Loucy (cell line): ENCODE measurements around the gene DGCR8.

Experiments used
- H2AFZ ChIP-seq: fragments of 200-600 bp; sonication (generic); 2 replicates; pipeline ENCODE4 v1.6.0; 2016; ENCODE audit warnings: antibody characterized with exemption, mild to moderate bottlenecking, low read length, moderate library complexity
- H3F3A ChIP-seq: fragments of 200-600 bp; 2 replicates; pipeline ENCODE4 v1.6.0; 2016; ENCODE audit warnings: antibody characterized with exemption, low read depth, mild to moderate bottlenecking
- H3K27me3 ChIP-seq: fragments of 200-600 bp; sonication (generic); 2 replicates; pipeline ENCODE4 v1.6.1; 2014; ENCODE audit warnings: low read length, mild to moderate bottlenecking; ENCODE audit not compliant: insufficient read depth, poor library complexity, severe bottlenecking
- H3K36me3 ChIP-seq: fragments of 200-600 bp; sonication (generic); 2 replicates; pipeline ENCODE4 v1.6.1; 2016; ENCODE audit warnings: low read length; ENCODE audit not compliant: insufficient read depth
- H3K4me1 ChIP-seq: fragments of 200-600 bp; sonication (generic); 2 replicates; pipeline ENCODE4 v1.5.1; 2014; ENCODE audit warnings: low read length, mild to moderate bottlenecking; ENCODE audit not compliant: insufficient read depth, poor library complexity, severe bottlenecking
- H3K4me2 ChIP-seq: fragments of 200-600 bp; sonication (generic); 2 replicates; pipeline ENCODE4 v1.6.0; 2014; ENCODE audit warnings: antibody characterized with exemption, low read length, low read depth, mild to moderate bottlenecking; ENCODE audit not compliant: poor library complexity, severe bottlenecking
- H3K4me3 ChIP-seq: fragments of 200-600 bp; sonication (generic); 2 replicates; pipeline ENCODE4 v1.5.1; 2014; ENCODE audit warnings: low read length, mild to moderate bottlenecking, mixed read lengths; ENCODE audit not compliant: poor library complexity, severe bottlenecking
- H3K79me2 ChIP-seq: fragments of 200-600 bp; sonication (generic); 2 replicates; pipeline ENCODE4 v1.6.1; 2014; ENCODE audit warnings: low read length; ENCODE audit not compliant: insufficient read depth
- H3K9ac ChIP-seq: fragments of 200-600 bp; sonication (generic); 2 replicates; pipeline ENCODE4 v1.6.0; 2014; ENCODE audit warnings: mild to moderate bottlenecking, low read depth, low read length, moderate library complexity; ENCODE audit not compliant: poor library complexity, severe bottlenecking
- H3K9me2 ChIP-seq: fragments of 200-600 bp; sonication (generic); replicated peaks from 2 replicates; pipeline ENCODE4 v1.6.1; 2016; ENCODE audit warnings: low read depth, low read length, mixed read lengths
- H3K9me3 ChIP-seq: fragments of 200-600 bp; sonication (generic); 2 replicates; pipeline ENCODE4 v1.6.1; 2014; ENCODE audit warnings: mild to moderate bottlenecking, antibody characterized with exemption, low read length, low read depth; ENCODE audit not compliant: insufficient read depth
- H4K20me1 ChIP-seq: fragments of 200-600 bp; sonication (generic); 2 replicates; pipeline ENCODE4 v1.6.0; 2014; ENCODE audit warnings: antibody characterized with exemption, low read length, mild to moderate bottlenecking; ENCODE audit not compliant: insufficient read depth, poor library complexity, severe bottlenecking
- EZH2phosphoT487 ChIP-seq: fragments of 200-600 bp; IDR thresholded peaks from 2 replicates; pipeline ENCODE4 v1.6.1; 2018; ENCODE audit warnings: antibody characterized with exemption, mild to moderate bottlenecking, moderate library complexity, borderline replicate concordance
- TF ChIP-seq, protein P1 (sequence below): fragments of 200-600 bp; sonication (generic); conservative IDR thresholded peaks from 2 replicates; pipeline ENCODE4 v1.5.1; 2014; ENCODE audit warnings: mild to moderate bottlenecking, antibody characterized with exemption, low read length

DGCR8 gene

DNA sequence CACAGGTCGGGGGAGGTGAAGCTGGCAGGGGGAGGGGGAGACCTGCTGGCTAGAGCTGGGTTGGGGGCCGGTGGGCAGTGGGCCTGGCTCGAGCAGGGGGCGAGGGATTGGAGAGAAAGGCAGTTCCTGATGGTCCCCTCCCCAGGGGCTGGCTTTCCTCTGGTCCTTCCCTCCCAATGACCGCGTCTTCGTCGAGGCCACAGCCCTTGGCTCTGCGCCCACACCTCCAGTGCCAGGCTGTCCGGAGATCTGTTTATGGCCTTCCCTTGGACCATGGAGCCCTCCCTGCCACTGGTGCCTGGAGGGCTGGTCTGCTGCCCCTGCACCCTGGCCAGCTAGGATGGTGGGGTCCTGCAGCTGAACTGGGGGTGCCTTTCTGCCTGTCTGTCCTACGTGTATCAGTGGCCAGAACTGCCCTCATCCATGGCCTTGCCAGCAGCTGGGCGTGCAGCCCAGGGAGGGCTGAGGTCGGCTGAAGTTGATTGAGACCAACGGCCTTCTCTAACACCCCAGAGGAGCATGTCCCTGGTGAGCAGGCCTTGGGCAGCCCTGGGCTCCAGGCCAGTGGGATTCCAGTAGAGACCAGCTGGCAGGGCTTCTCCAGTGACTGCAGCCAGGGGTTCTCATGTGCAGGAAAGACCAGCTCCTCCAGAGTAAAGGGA, 46.9 kb upstream of the DGCR8 start:
- Histone ChIP-seq H3K4me2 (no peak overlapping the region), H3K4me3 (no peak overlapping the region), H3K36me3 (no peaks in the 10 kb centered on the region), H4K20me1 (no peaks in the 10 kb centered on the region), H2AFZ (no peak overlapping the region), H3K79me2 (no peaks in the 10 kb centered on the region), H3K9me3 (no peaks in the 10 kb centered on the region), H3K9me2 (no peaks in the 10 kb centered on the region), H3K9ac (no peak overlapping the region), H3F3A (no peaks in the 10 kb centered on the region), H3K27me3 (no peaks in the 10 kb centered on the region), H3K4me1 (peaks cover 8% of the 10 kb centered on the region)
- no peak for TF ChIP-seq EZH2phosphoT487
- TF ChIP-seq, protein P1, sequence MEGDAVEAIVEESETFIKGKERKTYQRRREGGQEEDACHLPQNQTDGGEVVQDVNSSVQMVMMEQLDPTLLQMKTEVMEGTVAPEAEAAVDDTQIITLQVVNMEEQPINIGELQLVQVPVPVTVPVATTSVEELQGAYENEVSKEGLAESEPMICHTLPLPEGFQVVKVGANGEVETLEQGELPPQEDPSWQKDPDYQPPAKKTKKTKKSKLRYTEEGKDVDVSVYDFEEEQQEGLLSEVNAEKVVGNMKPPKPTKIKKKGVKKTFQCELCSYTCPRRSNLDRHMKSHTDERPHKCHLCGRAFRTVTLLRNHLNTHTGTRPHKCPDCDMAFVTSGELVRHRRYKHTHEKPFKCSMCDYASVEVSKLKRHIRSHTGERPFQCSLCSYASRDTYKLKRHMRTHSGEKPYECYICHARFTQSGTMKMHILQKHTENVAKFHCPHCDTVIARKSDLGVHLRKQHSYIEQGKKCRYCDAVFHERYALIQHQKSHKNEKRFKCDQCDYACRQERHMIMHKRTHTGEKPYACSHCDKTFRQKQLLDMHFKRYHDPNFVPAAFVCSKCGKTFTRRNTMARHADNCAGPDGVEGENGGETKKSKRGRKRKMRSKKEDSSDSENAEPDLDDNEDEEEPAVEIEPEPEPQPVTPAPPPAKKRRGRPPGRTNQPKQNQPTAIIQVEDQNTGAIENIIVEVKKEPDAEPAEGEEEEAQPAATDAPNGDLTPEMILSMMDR: no peak

DNA sequence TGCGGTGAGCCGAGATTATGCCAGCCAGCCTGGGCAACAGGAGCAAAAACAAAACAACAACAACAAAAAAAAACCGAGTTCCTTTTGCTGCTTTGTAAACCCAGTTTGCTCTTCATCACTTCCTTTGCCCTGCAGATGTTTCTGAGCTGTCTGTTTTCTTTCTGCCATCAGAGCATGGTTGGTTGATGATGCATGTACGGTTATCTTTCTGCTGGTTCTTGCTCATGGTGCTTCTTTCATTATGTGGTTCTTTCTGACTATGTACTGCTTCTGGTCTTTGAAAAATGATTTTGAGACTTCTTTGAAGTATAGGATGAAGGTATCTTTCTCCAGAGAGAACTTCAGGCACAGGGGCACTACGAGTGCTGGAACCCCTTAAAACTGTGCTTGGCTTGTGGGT, 45.9 kb upstream of the DGCR8 start:
- TF ChIP-seq, protein P1: no peak
- TF ChIP-seq EZH2phosphoT487: no peak
- Histone ChIP-seq H3K27me3 (no peaks in the 10 kb centered on the region), H3K79me2 (no peaks in the 10 kb centered on the region), H4K20me1 (no peaks in the 10 kb centered on the region), H3K4me3 (no peak overlapping the region), H3K4me2 (no peak overlapping the region), H3K9me2 (no peaks in the 10 kb centered on the region), H3K4me1 (peaks cover 8% of the 10 kb centered on the region), H3F3A (no peaks in the 10 kb centered on the region), H3K36me3 (no peaks in the 10 kb centered on the region), H2AFZ (no peak overlapping the region), H3K9ac (no peak overlapping the region), H3K9me3 (no peaks in the 10 kb centered on the region)

DNA sequence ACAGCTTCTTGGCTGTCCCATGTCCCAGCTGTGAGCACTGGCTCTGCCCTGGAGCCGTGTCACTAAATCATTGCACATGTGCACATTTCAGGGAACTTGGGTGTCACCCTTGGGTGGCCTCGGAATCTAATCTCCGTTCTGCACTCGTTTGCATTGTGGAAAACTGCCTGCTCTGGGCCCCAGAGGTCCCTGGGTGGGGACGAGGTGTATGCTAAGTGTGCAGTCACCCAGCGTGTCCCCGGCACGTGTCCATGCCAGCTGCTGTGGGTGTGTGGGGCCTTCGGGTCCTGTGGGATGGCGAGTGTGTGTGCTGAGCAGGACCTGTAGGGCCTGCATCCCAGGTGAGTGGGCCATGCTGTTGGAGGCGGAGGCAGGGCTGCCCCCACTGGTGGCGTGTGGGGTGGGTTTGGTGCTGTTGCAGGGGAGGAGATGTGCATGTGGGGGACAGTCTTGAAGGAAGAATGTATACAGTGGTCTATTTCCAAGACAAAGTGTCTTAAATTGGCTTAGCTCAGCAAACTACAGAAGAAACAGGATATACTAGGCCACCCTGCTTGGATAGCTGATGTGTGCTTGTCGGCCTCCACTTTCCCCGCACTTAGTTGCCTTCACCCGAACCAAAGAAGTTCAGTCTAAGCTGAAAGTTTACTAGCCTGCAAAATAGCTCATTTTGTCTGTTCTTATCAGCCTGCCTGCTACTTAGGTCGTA, 44.5 kb upstream of the DGCR8 start:
- no peak overlapping the region for H3K4me2 ChIP-seq
- H3K27me3 ChIP-seq: no peaks in the 10 kb centered on the region
- no peaks in the 10 kb centered on the region for H3K36me3 ChIP-seq
- no peaks in the 10 kb centered on the region for H3K79me2 ChIP-seq
- no peak for TF ChIP-seq EZH2phosphoT487
- TF ChIP-seq, protein P1: no peak
- no peaks in the 10 kb centered on the region for H3K9me2 ChIP-seq
- no peak overlapping the region for H3K4me3 ChIP-seq
- no peak overlapping the region for H3K9ac ChIP-seq
- H4K20me1 ChIP-seq: no peaks in the 10 kb centered on the region
- H3F3A ChIP-seq: no peaks in the 10 kb centered on the region
- peaks cover 8% of the 10 kb centered on the region for H3K4me1 ChIP-seq
- no peak overlapping the region for H2AFZ ChIP-seq
- H3K9me3 ChIP-seq: no peaks in the 10 kb centered on the region
